Measurements from ENCODE around the gene RNF167.

RNF167 gene

DNA sequence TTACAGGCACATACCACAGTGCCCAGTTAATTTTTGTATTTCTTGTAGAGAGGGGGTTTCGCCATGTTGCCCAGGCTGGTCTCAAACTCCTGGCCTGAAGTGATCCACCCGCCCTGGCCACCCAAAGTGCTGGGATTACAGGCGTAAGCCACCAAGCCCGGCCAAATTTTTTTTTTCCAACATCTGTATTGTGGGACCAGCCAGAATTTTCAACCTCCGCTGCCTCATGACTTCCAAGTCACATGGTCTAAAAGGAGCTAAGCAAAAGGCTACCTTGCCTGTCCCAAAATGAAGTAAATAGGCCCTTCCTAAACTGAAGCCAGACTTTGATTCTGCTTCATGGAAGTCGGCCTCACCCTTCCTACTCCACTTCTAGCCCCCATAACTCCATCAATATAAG lies 31.8 kb downstream of the RNF167 start:
- no peak overlapping the region for H3K4me3 ChIP-seq (ENCODE audit: low read length)
- TF ChIP-seq, protein P1, sequence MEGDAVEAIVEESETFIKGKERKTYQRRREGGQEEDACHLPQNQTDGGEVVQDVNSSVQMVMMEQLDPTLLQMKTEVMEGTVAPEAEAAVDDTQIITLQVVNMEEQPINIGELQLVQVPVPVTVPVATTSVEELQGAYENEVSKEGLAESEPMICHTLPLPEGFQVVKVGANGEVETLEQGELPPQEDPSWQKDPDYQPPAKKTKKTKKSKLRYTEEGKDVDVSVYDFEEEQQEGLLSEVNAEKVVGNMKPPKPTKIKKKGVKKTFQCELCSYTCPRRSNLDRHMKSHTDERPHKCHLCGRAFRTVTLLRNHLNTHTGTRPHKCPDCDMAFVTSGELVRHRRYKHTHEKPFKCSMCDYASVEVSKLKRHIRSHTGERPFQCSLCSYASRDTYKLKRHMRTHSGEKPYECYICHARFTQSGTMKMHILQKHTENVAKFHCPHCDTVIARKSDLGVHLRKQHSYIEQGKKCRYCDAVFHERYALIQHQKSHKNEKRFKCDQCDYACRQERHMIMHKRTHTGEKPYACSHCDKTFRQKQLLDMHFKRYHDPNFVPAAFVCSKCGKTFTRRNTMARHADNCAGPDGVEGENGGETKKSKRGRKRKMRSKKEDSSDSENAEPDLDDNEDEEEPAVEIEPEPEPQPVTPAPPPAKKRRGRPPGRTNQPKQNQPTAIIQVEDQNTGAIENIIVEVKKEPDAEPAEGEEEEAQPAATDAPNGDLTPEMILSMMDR (conservative IDR thresholded peaks at IDR 0.05; ENCODE audit: low read length): no peak

DNA sequence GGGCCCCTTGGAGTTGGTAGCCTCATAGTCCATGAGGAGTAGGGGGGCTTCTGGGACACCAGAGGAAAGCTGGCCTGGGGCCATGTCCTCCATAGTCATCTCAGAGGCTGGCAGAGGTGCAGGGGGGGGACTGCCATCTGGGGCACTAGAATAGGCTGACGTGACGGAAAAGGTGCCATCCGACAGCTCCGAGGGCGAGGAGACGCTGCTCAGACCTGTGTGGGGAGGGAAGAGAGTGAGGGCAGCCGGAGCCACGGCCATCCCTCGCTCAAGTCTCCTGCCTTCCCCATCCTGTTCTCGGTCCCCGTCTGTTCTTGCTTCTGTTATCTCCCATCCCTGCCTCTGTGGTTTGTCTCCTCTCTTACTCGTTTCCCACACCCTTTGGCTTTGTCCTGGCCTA lies 32.3 kb downstream of the RNF167 start:
- TF ChIP-seq, protein P1 (conservative IDR thresholded peaks at IDR 0.05; ENCODE audit: low read length): no peak
- H3K4me3 ChIP-seq (ENCODE audit: low read length): no peak overlapping the region
- DNase-seq (ENCODE audit: low read depth): no peak

More for the DNA sequence above, 31.8 kb downstream of the RNF167 start:
- DNase-seq (ENCODE audit: low read depth): no peak

DNA sequence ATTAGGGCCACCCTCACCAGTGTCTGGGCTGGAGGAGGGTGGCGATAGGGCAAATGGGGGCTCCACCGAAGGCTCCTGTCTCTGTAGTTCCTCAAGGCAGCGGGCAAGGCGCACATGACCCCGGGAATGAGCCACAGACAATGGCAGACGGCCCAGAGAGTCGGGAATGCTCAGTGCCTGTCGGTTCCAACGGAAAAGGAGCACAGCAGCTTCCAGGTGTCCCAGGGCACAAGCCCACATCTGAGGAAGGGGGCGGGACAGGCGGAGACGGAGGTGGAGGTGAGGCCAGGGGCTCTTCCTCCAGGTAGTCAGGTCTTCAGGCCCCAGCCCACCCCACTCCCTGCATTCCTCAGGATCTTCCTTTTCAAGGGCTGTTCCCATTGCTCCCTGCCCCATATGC lies 32.7 kb downstream of the RNF167 start:
- DNase-seq (ENCODE audit: low read depth): no peak
- TF ChIP-seq, protein P1 (conservative IDR thresholded peaks at IDR 0.05; ENCODE audit: low read length): no peak
- H3K4me3 ChIP-seq (ENCODE audit: low read length): no peak overlapping the region

DNA sequence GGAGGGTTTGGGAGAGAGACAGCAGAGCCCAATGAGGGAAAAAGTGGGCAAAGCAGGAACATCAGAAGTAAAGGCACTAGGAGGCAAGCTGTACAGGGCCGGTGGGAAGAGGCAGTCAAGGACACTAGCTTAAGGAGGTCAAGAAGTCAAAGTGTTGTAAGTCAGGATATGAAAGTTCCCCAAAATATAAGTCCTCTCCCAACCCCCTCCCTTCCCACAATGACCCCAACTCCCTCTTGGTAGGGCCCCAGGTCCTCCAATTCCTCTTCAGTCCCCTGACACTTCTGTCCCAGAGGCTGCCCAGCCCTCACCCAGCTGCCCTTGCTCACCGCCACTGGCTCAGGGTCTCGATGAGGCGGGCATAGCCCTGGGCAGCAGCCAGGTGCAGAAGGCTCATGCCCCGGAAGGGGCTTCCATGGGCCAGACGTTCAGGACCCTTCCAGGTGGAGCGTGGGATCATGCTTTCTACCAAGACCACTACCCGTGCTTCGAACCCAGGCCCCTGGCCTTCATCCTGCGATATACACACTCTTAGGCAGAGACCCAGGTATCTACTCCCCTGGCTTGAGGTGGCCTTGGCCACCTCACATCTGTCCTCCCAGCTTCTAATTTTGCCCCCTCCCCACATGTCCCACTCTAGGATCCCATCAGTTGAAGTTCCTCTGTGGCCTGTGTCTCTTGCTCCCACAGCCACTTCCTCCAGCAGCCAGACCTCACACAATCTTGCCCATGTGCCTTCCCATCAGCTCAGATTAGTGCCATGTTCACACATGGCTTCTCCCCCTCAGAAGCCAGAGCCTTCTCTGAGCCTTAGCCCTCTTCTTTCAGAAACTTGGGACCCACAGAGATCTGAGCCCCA lies 33.4 kb downstream of the RNF167 start:
- no peak overlapping the region for H3K4me3 ChIP-seq (ENCODE audit: low read length)
- no peak for DNase-seq (ENCODE audit: low read depth)
- TF ChIP-seq, protein P1 (conservative IDR thresholded peaks at IDR 0.05; ENCODE audit: low read length): no peak

DNA sequence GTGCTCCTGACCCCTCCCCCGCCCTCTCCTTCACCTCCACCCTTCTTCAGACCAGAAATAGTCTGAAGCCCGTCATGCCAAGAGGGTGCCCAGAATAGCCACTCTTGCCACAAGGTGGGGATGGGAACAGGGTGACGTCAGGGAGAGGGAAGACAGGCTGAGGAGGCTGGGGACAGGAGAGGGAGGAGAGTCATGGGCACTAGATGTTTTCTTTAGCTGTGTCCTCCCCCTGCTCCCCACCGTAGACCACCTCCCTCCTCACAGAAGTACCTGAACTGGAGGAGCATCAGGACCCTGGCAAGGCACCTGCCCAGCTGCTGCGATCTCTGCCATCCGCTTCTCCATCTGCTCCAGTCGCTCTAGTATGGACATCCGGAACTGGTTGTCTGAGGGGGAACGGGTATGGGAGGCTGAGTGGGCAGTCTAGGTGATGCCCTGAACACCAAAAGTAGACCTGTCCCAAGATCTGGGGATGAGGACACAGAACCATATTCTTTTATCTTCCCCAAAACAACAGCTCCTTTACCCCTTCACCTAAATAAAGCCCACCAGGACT lies 34.1 kb downstream of the RNF167 start:
- DNase-seq (ENCODE audit: low read depth): no peak
- TF ChIP-seq, protein P1 (conservative IDR thresholded peaks at IDR 0.05; ENCODE audit: low read length): no peak
- H3K4me3 ChIP-seq (ENCODE audit: low read length): no peak overlapping the region

DNA sequence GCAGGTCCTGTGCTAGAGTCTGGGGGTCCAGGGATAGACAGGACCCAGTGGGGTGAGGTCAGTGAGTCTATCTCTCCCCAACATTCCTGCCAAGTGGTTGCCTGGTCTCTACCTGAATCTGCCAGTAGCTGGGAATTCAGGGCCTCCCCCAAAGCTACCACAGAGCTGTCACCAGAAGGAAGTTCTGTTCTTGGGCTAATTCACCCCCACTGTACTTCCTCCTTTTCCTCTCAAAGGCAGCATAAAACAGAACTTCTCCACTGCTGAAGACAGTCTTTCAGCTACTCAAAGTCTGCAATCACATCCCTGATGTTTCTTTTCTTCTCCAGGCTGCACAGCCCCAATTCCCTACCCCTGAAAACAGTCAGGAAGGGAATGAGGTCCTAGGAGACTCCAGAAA lies 38.7 kb downstream of the RNF167 start:
- DNase-seq (ENCODE audit: low read depth): no peak
- no peak overlapping the region for H3K4me3 ChIP-seq (ENCODE audit: low read length)
- TF ChIP-seq, protein P1 (conservative IDR thresholded peaks at IDR 0.05; ENCODE audit: low read length): no peak

All from AG10803 (cell line).